Measurements from ENCODE around the gene UST.

DNA sequence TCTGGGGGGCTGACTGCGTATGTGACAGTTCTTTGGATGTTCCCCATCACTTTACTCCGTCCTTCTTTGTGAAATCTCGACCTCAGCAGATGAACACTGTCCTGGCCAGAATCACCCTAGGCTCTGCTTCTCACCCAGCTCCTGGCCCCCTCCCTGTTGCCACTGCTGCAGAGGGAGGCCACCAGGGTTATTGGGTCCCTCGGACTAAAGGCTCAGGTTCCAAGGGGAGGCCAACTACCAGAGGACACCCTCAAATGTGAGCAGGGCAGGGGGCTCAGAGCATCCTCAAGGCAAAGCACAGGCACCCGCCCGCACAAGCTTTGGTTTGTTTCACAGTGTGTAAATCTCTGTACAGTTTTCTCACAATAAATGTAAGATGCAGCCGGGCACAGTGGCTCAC lies 269.9 kb downstream of the UST start:
- TF ChIP-seq CTCF (conservative IDR thresholded peaks at IDR 0.05) (no peak), ZFX (IDR thresholded peaks at IDR 0.05) (no peak)

All from C4-2B (cell line).